ENCODE data around the gene RYR2. TPM values are rescaled to one million over a fixed set of nuclear protein-coding genes. Genes with fewer than 3 reads are reported as not detected.

Gene RYR2
- total and polyA plus RNA-seq, 2 experiments from 2014 or later = not detected

GRCh38 chr1:237799762-237800474 is 757.9 kb downstream of the RYR2 start:
- no peak overlapping the region for H2AFZ ChIP-seq
- H3K9ac ChIP-seq = no peak overlapping the region
- no peaks in the 10 kb centered on the region for H3K79me2 ChIP-seq (ENCODE audit: insufficient read depth)
- H3K9me3 ChIP-seq (ENCODE audit: low read depth) = no peaks in the 10 kb centered on the region
- no peaks in the 10 kb centered on the region for H4K20me1 ChIP-seq (ENCODE audit: insufficient read depth)
- H3K27me3 ChIP-seq (replicated peaks; ENCODE audit: insufficient read depth) = no peaks in the 10 kb centered on the region
- no peak overlapping the region for H3K4me3 ChIP-seq
- no peaks in the 10 kb centered on the region for H3K36me3 ChIP-seq (ENCODE audit: low read depth)
- DNase-seq = peak; percentile 20
- H3K4me1 ChIP-seq (ENCODE audit: insufficient read depth) = no peaks in the 10 kb centered on the region
- H3K4me2 ChIP-seq (ENCODE audit: unreplicated experiment) = no peak overlapping the region
- no peak for TF ChIP-seq EZH2phosphoT487 (IDR thresholded peaks at IDR 0.05; ENCODE audit: insufficient read depth, low read depth)
- no peak for TF ChIP-seq EZH2 (IDR thresholded peaks at IDR 0.05; ENCODE audit: insufficient read depth, poor library complexity, severe bottlenecking)
- 27 to 29% methylated on average over 5 of the region's 5 CpGs for WGBS, 2 experiments (ENCODE audit: low coverage in 1 of 2, low lambda C conversion rate in 2 of 2, missing lambda C conversion rate in 2 of 2)
- in situ Hi-C loops (cut with MboI) = no loop called here
- no peaks in the 10 kb centered on the region for H3F3A ChIP-seq (ENCODE audit: insufficient read depth)
- no peak overlapping the region for H3K27ac ChIP-seq
- H3K9me2 ChIP-seq (ENCODE audit: insufficient read depth) = no peaks in the 10 kb centered on the region

- WGBS, 2 experiments (ENCODE audit: low coverage in 1 of 2, low lambda C conversion rate in 2 of 2, missing lambda C conversion rate in 2 of 2) = 28 to 36% methylated on average over 3 of the region's 3 CpGs
- Histone ChIP-seq H3K4me3 (no peak overlapping the region), H3K79me2 (ENCODE audit: insufficient read depth) (no peaks in the 10 kb centered on the region), H3K9me2 (ENCODE audit: insufficient read depth) (no peaks in the 10 kb centered on the region), H3F3A (ENCODE audit: insufficient read depth) (no peaks in the 10 kb centered on the region), H3K36me3 (ENCODE audit: low read depth) (no peaks in the 10 kb centered on the region), H3K4me2 (ENCODE audit: unreplicated experiment) (no peak overlapping the region), H3K27ac (no peak overlapping the region), H2AFZ (no peak overlapping the region), H4K20me1 (ENCODE audit: insufficient read depth) (no peaks in the 10 kb centered on the region), H3K4me1 (ENCODE audit: insufficient read depth) (no peaks in the 10 kb centered on the region), H3K9me3 (ENCODE audit: low read depth) (no peaks in the 10 kb centered on the region), H3K9ac (no peak overlapping the region), H3K27me3 (replicated peaks; ENCODE audit: insufficient read depth) (no peaks in the 10 kb centered on the region; the same call in 1 of the 2 replicates)
- TF ChIP-seq EZH2phosphoT487 (IDR thresholded peaks at IDR 0.05; ENCODE audit: insufficient read depth, low read depth) = no peak
- TF ChIP-seq EZH2 (IDR thresholded peaks at IDR 0.05; ENCODE audit: insufficient read depth, poor library complexity, severe bottlenecking) = no peak
- DNase-seq = no peak
- in situ Hi-C loops (cut with MboI) = no loop called here
Observed at GRCh38 chr1:237804516-237804915, 762.5 kb downstream of the RYR2 start.

- WGBS, 2 experiments (ENCODE audit: low coverage in 1 of 2, low lambda C conversion rate in 2 of 2, missing lambda C conversion rate in 2 of 2) = 0 to 2% methylated on average over 2 of the region's 2 CpGs
Observed at GRCh38 chr1:237809099-237809498, 767.1 kb downstream of the RYR2 start.

GRCh38 chr1:237811633-237812032 is 769.6 kb downstream of the RYR2 start:
- H3K4me2 ChIP-seq (ENCODE audit: unreplicated experiment) = no peak overlapping the region
- H3K79me2 ChIP-seq (ENCODE audit: insufficient read depth) = no peaks in the 10 kb centered on the region
- H3K9me3 ChIP-seq (ENCODE audit: low read depth) = no peaks in the 10 kb centered on the region
- no peaks in the 10 kb centered on the region for H4K20me1 ChIP-seq (ENCODE audit: insufficient read depth)
- in situ Hi-C loops (cut with MboI) = no loop called here
- H3K4me3 ChIP-seq = no peak overlapping the region
- no peak for DNase-seq
- no peak overlapping the region for H3K9ac ChIP-seq
- TF ChIP-seq EZH2 (IDR thresholded peaks at IDR 0.05; ENCODE audit: insufficient read depth, poor library complexity, severe bottlenecking) = no peak
- TF ChIP-seq EZH2phosphoT487 (IDR thresholded peaks at IDR 0.05; ENCODE audit: insufficient read depth, low read depth) = no peak
- no peaks in the 10 kb centered on the region for H3K4me1 ChIP-seq (ENCODE audit: insufficient read depth)
- WGBS, 2 experiments (ENCODE audit: low coverage in 1 of 2, low lambda C conversion rate in 2 of 2, missing lambda C conversion rate in 2 of 2) = 12 to 20% methylated on average over 5 of the region's 5 CpGs
- H3K27me3 ChIP-seq (replicated peaks; ENCODE audit: insufficient read depth) = no peaks in the 10 kb centered on the region; the same call in 1 of the 2 replicates
- H2AFZ ChIP-seq = no peak overlapping the region
- no peaks in the 10 kb centered on the region for H3K9me2 ChIP-seq (ENCODE audit: insufficient read depth)
- no peaks in the 10 kb centered on the region for H3K36me3 ChIP-seq (ENCODE audit: low read depth)
- H3K27ac ChIP-seq = no peak overlapping the region
- H3F3A ChIP-seq (ENCODE audit: insufficient read depth) = no peaks in the 10 kb centered on the region

More at GRCh38 chr1:237809099-237809498, 767.1 kb downstream of the RYR2 start:
- Histone ChIP-seq H3K4me1 (ENCODE audit: insufficient read depth) (no peaks in the 10 kb centered on the region), H3K4me3 (no peak overlapping the region), H3K79me2 (ENCODE audit: insufficient read depth) (no peaks in the 10 kb centered on the region), H3K9me2 (ENCODE audit: insufficient read depth) (no peaks in the 10 kb centered on the region), H3K36me3 (ENCODE audit: low read depth) (no peaks in the 10 kb centered on the region), H3K9me3 (ENCODE audit: low read depth) (no peaks in the 10 kb centered on the region), H3K4me2 (ENCODE audit: unreplicated experiment) (no peak overlapping the region), H3K9ac (no peak overlapping the region), H2AFZ (no peak overlapping the region), H4K20me1 (ENCODE audit: insufficient read depth) (no peaks in the 10 kb centered on the region), H3K27ac (no peak overlapping the region), H3K27me3 (replicated peaks; ENCODE audit: insufficient read depth) (no peaks in the 10 kb centered on the region; the same call in 1 of the 2 replicates), H3F3A (ENCODE audit: insufficient read depth) (no peaks in the 10 kb centered on the region)
- DNase-seq = no peak
- in situ Hi-C loops (cut with MboI) = no loop called here
- TF ChIP-seq EZH2phosphoT487 (IDR thresholded peaks at IDR 0.05; ENCODE audit: insufficient read depth, low read depth) (no peak), EZH2 (IDR thresholded peaks at IDR 0.05; ENCODE audit: insufficient read depth, poor library complexity, severe bottlenecking) (no peak)
